Right lobe of liver (tissue), 6 donors: ENCODE measurements around the gene FAM3A. TPM values are rescaled to one million over a fixed set of nuclear protein-coding genes. Genes with fewer than 3 reads are reported as not detected.

Experiments used
- ATAC-seq, 4 donors: fragments of 200-7000 bp; cut with Tn5 transposase; one replicate each; pipeline ENCODE4 v1.9.1; 2020; ENCODE audit warnings: mild to moderate bottlenecking in 4 of 4, moderate library complexity in 4 of 4
- DNase-seq, 3 donors: peaks; one replicate each; pipeline ENCODE4 v3.0.0-alpha.2; 2020
- H3K27ac ChIP-seq, 3 donors: fragments of 200-600 bp; one replicate each; pipeline ENCODE4 v1.8.0; 2022
- H3K27me3 ChIP-seq, 2 donors: fragments of 200-600 bp; one replicate each; pipeline ENCODE4 v1.8.0; 2022
- H3K36me3 ChIP-seq, 4 donors: fragments of 200-600 bp; sonication (generic) in 1 of 4; one replicate each; pipeline versions ENCODE4 v1.5.1 to v1.8.0; 2017 to 2022; ENCODE audit warnings: control low read depth in 1 of 4
- H3K4me1 ChIP-seq, 4 donors: fragments of 200-600 bp; sonication (generic) in 1 of 4; one replicate each; pipeline versions ENCODE4 v1.5.1 to v1.8.0; 2017 to 2022; ENCODE audit warnings: control low read depth in 1 of 4
- H3K4me3 ChIP-seq, 3 donors: fragments of 200-600 bp; one replicate each; pipeline ENCODE4 v1.8.0; 2022
- H3K9me3 ChIP-seq, 4 donors: fragments of 200-600 bp; sonication (generic) in 1 of 4; one replicate each; pipeline versions ENCODE4 v1.5.1 to v1.8.0; 2017 to 2022; ENCODE audit warnings: control low read depth in 1 of 4
- CTCF ChIP-seq, 4 donors: fragments of 200-600 bp in 3 of 4; fragments of 450-650 bp in 1 of 4; IDR thresholded peaks; one replicate each; pipeline versions ENCODE4 v1.5.1 to v1.8.0; 2016 to 2022; ENCODE audit warnings: antibody characterized with exemption in 4 of 4, mild to moderate bottlenecking in 2 of 4
- POLR2A ChIP-seq: fragments of 450-650 bp; IDR thresholded peaks from one replicate; pipeline ENCODE4 v1.6.1; 2017; ENCODE audit warnings: antibody characterized with exemption, mild to moderate bottlenecking
- WGBS: methylation state at CpG from one replicate; pipeline ENCODE4 v1.1.6; 2018; ENCODE audit warnings: low coverage, low lambda C conversion rate; ENCODE audit not compliant: insufficient coverage; ENCODE audit errors: missing lambda C conversion rate; 5-methylcytosine and 5-hydroxymethylcytosine counted together
- intact Hi-C, 2 donors: fragments of 100-400 bp; cut with DNase I; formaldehyde crosslinking; loops; one replicate each; pipeline versions ENCODE4 v1.11.2 to v1.14.1; 2022
- total RNA-seq, 6 experiments: library from RNA; depleted of rRNA in 2 of 6; stranded (reverse); fragments of >200 nt in 2 of 6; fragmentation: NEBNext Ultra II Directional in 3 of 6; extraction: Animal tissue kit (Norgen Biotek cat#: 25700) in 3 of 6; gene quantifications; one replicate each; pipeline versions ENCODE4 v1.1.0 to v1.2.4, GENCODE V29; 2016 to 2023
- donor health status: DM: no; HTN: yes; CAD: no.
- donor health status: DM: no; HTN: no; CAD: no.
- donor health status: DM: no; HTN: no; CAD: no.
- donor health status: DM: no; HTN: yes; CAD: no.
- donor health status: DM: no; HTN: yes; CAD: no.

The FAM3A gene
- total RNA-seq, 6 experiments from 2014 or later = 23.5 to 44.2 (median 34.9) TPM

GRCh38 chrX:154532690-154533089, 16.7 kb upstream of the FAM3A start:
- DNase-seq = no peak
- Histone ChIP-seq H3K27me3 (no peaks in the 10 kb centered on the region), H3K27ac (no peak overlapping the region), H3K4me3 (no peak overlapping the region), H3K36me3 (no peaks in the 10 kb centered on the region), H3K4me1 (peaks cover 0 to 5% (median 0%) of the 10 kb centered on the region in 4 donors), H3K9me3 (no peaks in the 10 kb centered on the region)
- no peak for ATAC-seq
- intact Hi-C loops = loop anchor here in 1 of 2 donors (5.0 kb wide), 1 partner anchor 130 kb away; no protein-coding TSS in a partner anchor
- no CpG with 5 or more reads among the region's 23 CpGs for WGBS
- TF ChIP-seq POLR2A (no peak), CTCF (IDR thresholded peaks at IDR 0.05) (no peak)

- no peak for ATAC-seq
Observed at GRCh38 chrX:154531626-154532025, 15.6 kb upstream of the FAM3A start.

GRCh38 chrX:154530286-154530685, 14.3 kb upstream of the FAM3A start:
- Histone ChIP-seq H3K4me3 (no peak overlapping the region), H3K4me1 (peaks cover 0 to 8% (median 0%) of the 10 kb centered on the region in 4 donors), H3K36me3 (no peaks in the 10 kb centered on the region), H3K9me3 (no peaks in the 10 kb centered on the region), H3K27me3 (no peaks in the 10 kb centered on the region), H3K27ac (no peak overlapping the region)
- intact Hi-C loops = loop anchor here in 1 of 2 donors (5.0 kb wide), 1 partner anchor 128 kb away; no protein-coding TSS in a partner anchor
- TF ChIP-seq CTCF (IDR thresholded peaks at IDR 0.05) = no peak
- TF ChIP-seq POLR2A = no peak
- 79% methylated on average over 6 of the region's 11 CpGs for WGBS
- DNase-seq = no peak
- no peak for ATAC-seq

More at GRCh38 chrX:154531626-154532025, 15.6 kb upstream of the FAM3A start:
- no peak overlapping the region for H3K4me3 ChIP-seq
- WGBS = 85% methylated on average over 4 of the region's 16 CpGs
- H3K27ac ChIP-seq = no peak overlapping the region
- intact Hi-C loops = loop anchor here in 1 of 2 donors (5.0 kb wide), 1 partner anchor 129 kb away; no protein-coding TSS in a partner anchor
- H3K36me3 ChIP-seq = no peaks in the 10 kb centered on the region
- H3K9me3 ChIP-seq = no peaks in the 10 kb centered on the region
- H3K4me1 ChIP-seq = peaks cover 0 to 8% (median 0%) of the 10 kb centered on the region in 4 donors
- no peak for TF ChIP-seq CTCF (IDR thresholded peaks at IDR 0.05)
- no peak for TF ChIP-seq POLR2A
- H3K27me3 ChIP-seq = no peaks in the 10 kb centered on the region
- DNase-seq = no peak

GRCh38 chrX:154529206-154529612, 13.2 kb upstream of the FAM3A start:
- DNase-seq (no peak), ATAC-seq (peak in 1 of 4 donors; percentile 28)
- Histone ChIP-seq H3K9me3 (no peaks in the 10 kb centered on the region), H3K4me3 (no peak overlapping the region), H3K4me1 (peaks cover 0 to 3% (median 0%) of the 10 kb centered on the region in 4 donors), H3K27ac (no peak overlapping the region), H3K36me3 (no peaks in the 10 kb centered on the region), H3K27me3 (no peaks in the 10 kb centered on the region)
- TF ChIP-seq CTCF (IDR thresholded peaks at IDR 0.05) (no peak), POLR2A (no peak)
- intact Hi-C loops = no loop called here
- 65% methylated on average over 4 of the region's 6 CpGs for WGBS
